Measurements from ENCODE around the gene PCNA. TPM values are rescaled to one million over a fixed set of nuclear protein-coding genes. Genes with fewer than 3 reads are reported as not detected.

PCNA gene
- total and polyA plus RNA-seq, 2 experiments from 2014 or later = 353 to 428 TPM

- Histone ChIP-seq H3K9me2 (ENCODE audit: insufficient read depth) (no peaks in the 10 kb centered on the region), H3K27ac (ENCODE audit: low read depth) (no peak overlapping the region), H4K20me1 (replicated peaks; ENCODE audit: insufficient read depth) (peaks cover 14% of the 10 kb centered on the region), H3K4me3 (no peak overlapping the region), H3K4me2 (no peak overlapping the region), H3K27me3 (ENCODE audit: insufficient read depth) (no peaks in the 10 kb centered on the region), H2AFZ (no peak overlapping the region), H3F3A (replicated peaks; ENCODE audit: low read depth) (no peaks in the 10 kb centered on the region), H3K36me3 (ENCODE audit: insufficient read depth) (no peaks in the 10 kb centered on the region), H3K4me1 (ENCODE audit: insufficient read depth) (no peaks in the 10 kb centered on the region), H3K79me2 (replicated peaks; ENCODE audit: insufficient read depth) (peaks cover 91% of the 10 kb centered on the region)
- Mint-ChIP-seq H3K4me1 (peaks cover 7% of the 10 kb centered on the region; the same call in 2 of the 3 replicates), H3K4me3 (no peak overlapping the region), H3K27me3 (ENCODE audit: insufficient read depth, low read depth, poor library complexity) (no peaks in the 10 kb centered on the region), H3K36me3 (ENCODE audit: low read depth) (no peaks in the 10 kb centered on the region; the same call in 2 of the 3 replicates), H3K9me3 (no peaks in the 10 kb centered on the region), H3K27ac (no peak overlapping the region)
- TF ChIP-seq STAT1 (IDR thresholded peaks at IDR 0.05; ENCODE audit: unreplicated experiment) (no peak), CTCF (conservative IDR thresholded peaks at IDR 0.05; ENCODE audit: low read depth in 2 of 2) (no peak), CREB1 (CRISPR knock-in tag; IDR thresholded peaks at IDR 0.05; ENCODE audit: low read depth) (no peak), ZNF114 (CRISPR knock-in tag; IDR thresholded peaks at IDR 0.05) (no peak), NANOG (IDR thresholded peaks at IDR 0.05; ENCODE audit: borderline replicate concordance) (no peak), EZH2 (IDR thresholded peaks at IDR 0.05; ENCODE audit: low read depth, unreplicated experiment) (no peak), EZH2phosphoT487 (IDR thresholded peaks at IDR 0.05; ENCODE audit: unreplicated experiment) (no peak), ZNF331 (CRISPR knock-in tag; IDR thresholded peaks at IDR 0.05; ENCODE audit: low read depth) (no peak), JUNB (IDR thresholded peaks at IDR 0.05; ENCODE audit: unreplicated experiment) (no peak), POLR2AphosphoS5 (IDR thresholded peaks at IDR 0.05; ENCODE audit: low read depth) (no peak)
- TF ChIP-seq, protein P1, sequence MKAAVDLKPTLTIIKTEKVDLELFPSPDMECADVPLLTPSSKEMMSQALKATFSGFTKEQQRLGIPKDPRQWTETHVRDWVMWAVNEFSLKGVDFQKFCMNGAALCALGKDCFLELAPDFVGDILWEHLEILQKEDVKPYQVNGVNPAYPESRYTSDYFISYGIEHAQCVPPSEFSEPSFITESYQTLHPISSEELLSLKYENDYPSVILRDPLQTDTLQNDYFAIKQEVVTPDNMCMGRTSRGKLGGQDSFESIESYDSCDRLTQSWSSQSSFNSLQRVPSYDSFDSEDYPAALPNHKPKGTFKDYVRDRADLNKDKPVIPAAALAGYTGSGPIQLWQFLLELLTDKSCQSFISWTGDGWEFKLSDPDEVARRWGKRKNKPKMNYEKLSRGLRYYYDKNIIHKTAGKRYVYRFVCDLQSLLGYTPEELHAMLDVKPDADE (IDR thresholded peaks at IDR 0.05) = no peak
- TF ChIP-seq, protein P2, sequence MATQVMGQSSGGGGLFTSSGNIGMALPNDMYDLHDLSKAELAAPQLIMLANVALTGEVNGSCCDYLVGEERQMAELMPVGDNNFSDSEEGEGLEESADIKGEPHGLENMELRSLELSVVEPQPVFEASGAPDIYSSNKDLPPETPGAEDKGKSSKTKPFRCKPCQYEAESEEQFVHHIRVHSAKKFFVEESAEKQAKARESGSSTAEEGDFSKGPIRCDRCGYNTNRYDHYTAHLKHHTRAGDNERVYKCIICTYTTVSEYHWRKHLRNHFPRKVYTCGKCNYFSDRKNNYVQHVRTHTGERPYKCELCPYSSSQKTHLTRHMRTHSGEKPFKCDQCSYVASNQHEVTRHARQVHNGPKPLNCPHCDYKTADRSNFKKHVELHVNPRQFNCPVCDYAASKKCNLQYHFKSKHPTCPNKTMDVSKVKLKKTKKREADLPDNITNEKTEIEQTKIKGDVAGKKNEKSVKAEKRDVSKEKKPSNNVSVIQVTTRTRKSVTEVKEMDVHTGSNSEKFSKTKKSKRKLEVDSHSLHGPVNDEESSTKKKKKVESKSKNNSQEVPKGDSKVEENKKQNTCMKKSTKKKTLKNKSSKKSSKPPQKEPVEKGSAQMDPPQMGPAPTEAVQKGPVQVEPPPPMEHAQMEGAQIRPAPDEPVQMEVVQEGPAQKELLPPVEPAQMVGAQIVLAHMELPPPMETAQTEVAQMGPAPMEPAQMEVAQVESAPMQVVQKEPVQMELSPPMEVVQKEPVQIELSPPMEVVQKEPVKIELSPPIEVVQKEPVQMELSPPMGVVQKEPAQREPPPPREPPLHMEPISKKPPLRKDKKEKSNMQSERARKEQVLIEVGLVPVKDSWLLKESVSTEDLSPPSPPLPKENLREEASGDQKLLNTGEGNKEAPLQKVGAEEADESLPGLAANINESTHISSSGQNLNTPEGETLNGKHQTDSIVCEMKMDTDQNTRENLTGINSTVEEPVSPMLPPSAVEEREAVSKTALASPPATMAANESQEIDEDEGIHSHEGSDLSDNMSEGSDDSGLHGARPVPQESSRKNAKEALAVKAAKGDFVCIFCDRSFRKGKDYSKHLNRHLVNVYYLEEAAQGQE (IDR thresholded peaks at IDR 0.05; ENCODE audit: unreplicated experiment) = no peak
- TF ChIP-seq, protein P3, sequence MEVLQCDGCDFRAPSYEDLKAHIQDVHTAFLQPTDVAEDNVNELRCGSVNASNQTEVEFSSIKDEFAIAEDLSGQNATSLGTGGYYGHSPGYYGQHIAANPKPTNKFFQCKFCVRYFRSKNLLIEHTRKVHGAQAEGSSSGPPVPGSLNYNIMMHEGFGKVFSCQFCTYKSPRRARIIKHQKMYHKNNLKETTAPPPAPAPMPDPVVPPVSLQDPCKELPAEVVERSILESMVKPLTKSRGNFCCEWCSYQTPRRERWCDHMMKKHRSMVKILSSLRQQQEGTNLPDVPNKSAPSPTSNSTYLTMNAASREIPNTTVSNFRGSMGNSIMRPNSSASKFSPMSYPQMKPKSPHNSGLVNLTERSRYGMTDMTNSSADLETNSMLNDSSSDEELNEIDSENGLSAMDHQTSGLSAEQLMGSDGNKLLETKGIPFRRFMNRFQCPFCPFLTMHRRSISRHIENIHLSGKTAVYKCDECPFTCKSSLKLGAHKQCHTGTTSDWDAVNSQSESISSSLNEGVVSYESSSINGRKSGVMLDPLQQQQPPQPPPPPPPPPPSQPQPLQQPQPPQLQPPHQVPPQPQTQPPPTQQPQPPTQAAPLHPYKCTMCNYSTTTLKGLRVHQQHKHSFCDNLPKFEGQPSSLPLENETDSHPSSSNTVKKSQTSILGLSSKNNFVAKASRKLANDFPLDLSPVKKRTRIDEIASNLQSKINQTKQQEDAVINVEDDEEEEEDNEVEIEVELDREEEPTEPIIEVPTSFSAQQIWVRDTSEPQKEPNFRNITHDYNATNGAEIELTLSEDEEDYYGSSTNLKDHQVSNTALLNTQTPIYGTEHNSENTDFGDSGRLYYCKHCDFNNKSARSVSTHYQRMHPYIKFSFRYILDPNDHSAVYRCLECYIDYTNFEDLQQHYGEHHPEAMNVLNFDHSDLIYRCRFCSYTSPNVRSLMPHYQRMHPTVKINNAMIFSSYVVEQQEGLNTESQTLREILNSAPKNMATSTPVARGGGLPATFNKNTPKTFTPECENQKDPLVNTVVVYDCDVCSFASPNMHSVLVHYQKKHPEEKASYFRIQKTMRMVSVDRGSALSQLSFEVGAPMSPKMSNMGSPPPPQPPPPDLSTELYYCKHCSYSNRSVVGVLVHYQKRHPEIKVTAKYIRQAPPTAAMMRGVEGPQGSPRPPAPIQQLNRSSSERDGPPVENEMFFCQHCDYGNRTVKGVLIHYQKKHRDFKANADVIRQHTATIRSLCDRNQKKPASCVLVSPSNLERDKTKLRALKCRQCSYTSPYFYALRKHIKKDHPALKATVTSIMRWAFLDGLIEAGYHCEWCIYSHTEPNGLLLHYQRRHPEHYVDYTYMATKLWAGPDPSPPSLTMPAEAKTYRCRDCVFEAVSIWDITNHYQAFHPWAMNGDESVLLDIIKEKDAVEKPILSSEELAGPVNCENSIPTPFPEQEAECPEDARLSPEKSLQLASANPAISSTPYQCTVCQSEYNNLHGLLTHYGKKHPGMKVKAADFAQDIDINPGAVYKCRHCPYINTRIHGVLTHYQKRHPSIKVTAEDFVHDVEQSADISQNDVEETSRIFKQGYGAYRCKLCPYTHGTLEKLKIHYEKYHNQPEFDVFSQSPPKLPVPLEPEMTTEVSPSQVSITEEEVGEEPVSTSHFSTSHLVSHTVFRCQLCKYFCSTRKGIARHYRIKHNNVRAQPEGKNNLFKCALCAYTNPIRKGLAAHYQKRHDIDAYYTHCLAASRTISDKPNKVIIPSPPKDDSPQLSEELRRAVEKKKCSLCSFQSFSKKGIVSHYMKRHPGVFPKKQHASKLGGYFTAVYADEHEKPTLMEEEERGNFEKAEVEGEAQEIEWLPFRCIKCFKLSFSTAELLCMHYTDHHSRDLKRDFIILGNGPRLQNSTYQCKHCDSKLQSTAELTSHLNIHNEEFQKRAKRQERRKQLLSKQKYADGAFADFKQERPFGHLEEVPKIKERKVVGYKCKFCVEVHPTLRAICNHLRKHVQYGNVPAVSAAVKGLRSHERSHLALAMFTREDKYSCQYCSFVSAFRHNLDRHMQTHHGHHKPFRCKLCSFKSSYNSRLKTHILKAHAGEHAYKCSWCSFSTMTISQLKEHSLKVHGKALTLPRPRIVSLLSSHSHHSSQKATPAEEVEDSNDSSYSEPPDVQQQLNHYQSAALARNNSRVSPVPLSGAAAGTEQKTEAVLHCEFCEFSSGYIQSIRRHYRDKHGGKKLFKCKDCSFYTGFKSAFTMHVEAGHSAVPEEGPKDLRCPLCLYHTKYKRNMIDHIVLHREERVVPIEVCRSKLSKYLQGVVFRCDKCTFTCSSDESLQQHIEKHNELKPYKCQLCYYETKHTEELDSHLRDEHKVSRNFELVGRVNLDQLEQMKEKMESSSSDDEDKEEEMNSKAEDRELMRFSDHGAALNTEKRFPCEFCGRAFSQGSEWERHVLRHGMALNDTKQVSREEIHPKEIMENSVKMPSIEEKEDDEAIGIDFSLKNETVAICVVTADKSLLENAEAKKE (CRISPR knock-in tag; IDR thresholded peaks at IDR 0.05) = no peak
- ATAC-seq = no peak
- no peak for DNase-seq (ENCODE audit: low spot score)
These were observed 24.1 kb upstream of the PCNA start for GRCh38 chr20:5143851-5144250.
